ENCODE measurements around the gene NPLOC4. TPM values are rescaled to one million over a fixed set of nuclear protein-coding genes. Genes with fewer than 3 reads are reported as not detected.

The NPLOC4 gene
- total RNA-seq, 3 donors from 2014 or later: 56.0 to 69.0 (median 57.8) TPM

DNA sequence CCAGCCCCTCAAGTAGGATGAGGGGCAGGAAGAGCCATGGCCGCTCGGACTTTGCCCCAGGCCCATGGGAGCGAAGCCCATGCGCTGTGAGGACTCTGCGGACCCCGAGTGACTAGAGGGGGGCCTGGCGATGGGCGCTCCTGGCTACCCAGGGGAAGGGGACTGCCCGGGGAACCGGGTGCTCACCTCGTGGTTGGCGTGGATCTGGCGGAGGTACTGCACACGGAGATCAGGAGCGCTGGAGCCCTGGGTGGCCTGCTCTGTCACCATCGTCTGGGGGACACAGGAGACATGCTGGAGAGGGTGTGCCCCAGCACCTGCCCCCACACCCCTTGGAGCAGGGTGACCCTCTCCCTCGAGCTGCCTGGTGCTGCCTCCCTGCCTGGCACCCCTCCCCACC is 95.8 kb downstream of the NPLOC4 start:
- no peak overlapping the region for H3K4me3 ChIP-seq
- TF ChIP-seq POLR2A (IDR thresholded peaks at IDR 0.05): no peak
- no peak for TF ChIP-seq POLR2AphosphoS5 (IDR thresholded peaks at IDR 0.05)
- TF ChIP-seq, protein P1, sequence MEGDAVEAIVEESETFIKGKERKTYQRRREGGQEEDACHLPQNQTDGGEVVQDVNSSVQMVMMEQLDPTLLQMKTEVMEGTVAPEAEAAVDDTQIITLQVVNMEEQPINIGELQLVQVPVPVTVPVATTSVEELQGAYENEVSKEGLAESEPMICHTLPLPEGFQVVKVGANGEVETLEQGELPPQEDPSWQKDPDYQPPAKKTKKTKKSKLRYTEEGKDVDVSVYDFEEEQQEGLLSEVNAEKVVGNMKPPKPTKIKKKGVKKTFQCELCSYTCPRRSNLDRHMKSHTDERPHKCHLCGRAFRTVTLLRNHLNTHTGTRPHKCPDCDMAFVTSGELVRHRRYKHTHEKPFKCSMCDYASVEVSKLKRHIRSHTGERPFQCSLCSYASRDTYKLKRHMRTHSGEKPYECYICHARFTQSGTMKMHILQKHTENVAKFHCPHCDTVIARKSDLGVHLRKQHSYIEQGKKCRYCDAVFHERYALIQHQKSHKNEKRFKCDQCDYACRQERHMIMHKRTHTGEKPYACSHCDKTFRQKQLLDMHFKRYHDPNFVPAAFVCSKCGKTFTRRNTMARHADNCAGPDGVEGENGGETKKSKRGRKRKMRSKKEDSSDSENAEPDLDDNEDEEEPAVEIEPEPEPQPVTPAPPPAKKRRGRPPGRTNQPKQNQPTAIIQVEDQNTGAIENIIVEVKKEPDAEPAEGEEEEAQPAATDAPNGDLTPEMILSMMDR (IDR thresholded peaks at IDR 0.05): no peak
- no peak for DNase-seq (ENCODE audit: low spot score in 2 of 2)
- no peak overlapping the region for H3K27ac ChIP-seq
- H3K36me3 ChIP-seq: peaks cover 3% of the 10 kb centered on the region
- H3K4me1 ChIP-seq: no peaks in the 10 kb centered on the region
- peaks cover 0 to 8% of the 10 kb centered on the region in 2 donors for H3K27me3 ChIP-seq
- H3K9me3 ChIP-seq: no peaks in the 10 kb centered on the region
- intact Hi-C loops (cut with DNase I; ENCODE audit: low total_unique reads): no loop called here

DNA sequence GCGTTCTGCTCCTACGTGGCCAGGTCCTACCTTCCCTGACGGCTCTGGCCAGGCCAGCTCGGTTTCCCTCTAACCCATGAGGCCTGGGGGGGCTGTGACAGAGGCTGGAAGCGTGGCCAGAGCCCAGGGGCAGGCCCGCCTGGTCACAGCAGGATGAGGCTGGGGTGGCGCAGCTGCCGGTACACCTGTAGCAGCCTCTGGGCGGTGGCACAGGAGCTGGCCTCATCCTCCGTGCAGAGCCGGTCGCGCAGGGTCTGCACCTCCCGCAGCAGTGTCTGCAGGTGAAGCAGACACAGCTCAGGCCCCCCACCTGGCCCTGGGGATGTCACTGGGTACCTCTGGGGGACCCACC is 96.3 kb downstream of the NPLOC4 start:
- Histone ChIP-seq H3K27ac (no peak overlapping the region), H3K9me3 (no peaks in the 10 kb centered on the region), H3K36me3 (no peaks in the 10 kb centered on the region), H3K27me3 (peaks cover 0 to 11% of the 10 kb centered on the region in 2 donors), H3K4me3 (no peak overlapping the region), H3K4me1 (no peaks in the 10 kb centered on the region)
- DNase-seq (ENCODE audit: low spot score in 2 of 2): no peak
- intact Hi-C loops (cut with DNase I; ENCODE audit: low total_unique reads): no loop called here
- TF ChIP-seq POLR2AphosphoS5 (IDR thresholded peaks at IDR 0.05) (no peak), POLR2A (IDR thresholded peaks at IDR 0.05) (no peak)
- TF ChIP-seq, protein P1 (IDR thresholded peaks at IDR 0.05): no peak

DNA sequence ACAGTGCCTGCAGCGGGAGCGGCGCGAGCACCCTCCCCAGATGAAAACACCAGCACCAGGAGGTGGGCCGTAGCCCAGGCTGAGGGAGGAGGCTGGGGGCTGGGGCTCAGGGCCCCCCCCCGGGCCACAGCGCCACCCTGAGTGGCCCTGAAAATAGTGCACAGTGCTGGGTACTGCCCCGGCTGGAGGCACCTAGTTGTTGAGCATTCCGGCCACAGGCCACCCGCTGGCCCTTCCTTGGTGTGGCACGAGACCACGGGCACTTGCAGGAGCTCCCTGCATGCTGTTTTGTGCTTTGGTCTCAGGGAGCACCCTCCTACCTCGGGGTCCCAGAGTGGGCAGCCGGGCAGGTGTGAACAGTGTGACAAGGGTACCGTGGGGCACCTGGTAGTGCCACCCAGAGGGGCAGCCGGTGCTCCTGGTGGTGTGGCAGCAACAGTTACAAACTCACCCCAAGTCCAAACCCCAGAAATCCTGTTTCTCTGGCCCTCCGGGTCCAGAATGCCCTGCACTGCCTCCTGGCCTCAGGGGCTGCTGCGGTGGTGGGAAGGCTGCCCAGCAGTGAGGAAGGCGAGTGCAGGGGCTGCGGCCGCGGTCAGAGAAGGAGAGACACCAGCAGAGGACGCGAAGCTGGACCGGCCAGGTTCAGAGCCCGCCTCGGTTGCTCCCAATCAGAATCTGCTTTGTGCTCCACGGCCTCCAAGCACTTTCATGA is 96.8 kb downstream of the NPLOC4 start:
- no peak overlapping the region for H3K4me3 ChIP-seq
- no peak for TF ChIP-seq POLR2A (IDR thresholded peaks at IDR 0.05)
- TF ChIP-seq, protein P1 (IDR thresholded peaks at IDR 0.05): no peak
- no peak for TF ChIP-seq POLR2AphosphoS5 (IDR thresholded peaks at IDR 0.05)
- DNase-seq (ENCODE audit: low spot score in 2 of 2): no peak
- H3K9me3 ChIP-seq: no peaks in the 10 kb centered on the region
- no peaks in the 10 kb centered on the region for H3K36me3 ChIP-seq
- H3K4me1 ChIP-seq: no peaks in the 10 kb centered on the region
- peaks cover 0 to 11% of the 10 kb centered on the region in 2 donors for H3K27me3 ChIP-seq
- H3K27ac ChIP-seq: no peak overlapping the region
- intact Hi-C loops (cut with DNase I; ENCODE audit: low total_unique reads): no loop called here

DNA sequence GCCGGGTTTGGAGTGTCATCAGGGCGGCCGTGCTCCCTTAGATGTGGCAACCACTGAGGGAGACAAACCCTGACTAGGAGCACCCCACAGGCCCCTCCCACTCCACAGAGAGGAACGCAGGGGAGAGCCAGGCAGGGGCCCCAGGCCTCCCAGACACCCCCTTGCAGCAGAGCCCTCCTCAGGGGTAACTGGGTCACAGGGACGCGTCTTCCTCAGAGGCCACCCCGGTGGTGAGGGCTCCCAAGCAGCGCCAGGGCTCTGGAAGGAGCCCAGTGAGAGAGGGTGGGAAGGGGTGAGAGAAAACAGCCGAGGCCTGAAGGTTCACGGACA is 97.4 kb downstream of the NPLOC4 start:
- no peaks in the 10 kb centered on the region for H3K9me3 ChIP-seq
- no peaks in the 10 kb centered on the region for H3K36me3 ChIP-seq
- H3K4me3 ChIP-seq: no peak overlapping the region
- TF ChIP-seq, protein P1 (IDR thresholded peaks at IDR 0.05): no peak
- no peak for TF ChIP-seq POLR2A (IDR thresholded peaks at IDR 0.05)
- H3K4me1 ChIP-seq: no peaks in the 10 kb centered on the region
- H3K27ac ChIP-seq: no peak overlapping the region
- intact Hi-C loops (cut with DNase I; ENCODE audit: low total_unique reads): no loop called here
- DNase-seq (ENCODE audit: low spot score in 2 of 2): no peak
- peaks cover 0 to 11% of the 10 kb centered on the region in 2 donors for H3K27me3 ChIP-seq

DNA sequence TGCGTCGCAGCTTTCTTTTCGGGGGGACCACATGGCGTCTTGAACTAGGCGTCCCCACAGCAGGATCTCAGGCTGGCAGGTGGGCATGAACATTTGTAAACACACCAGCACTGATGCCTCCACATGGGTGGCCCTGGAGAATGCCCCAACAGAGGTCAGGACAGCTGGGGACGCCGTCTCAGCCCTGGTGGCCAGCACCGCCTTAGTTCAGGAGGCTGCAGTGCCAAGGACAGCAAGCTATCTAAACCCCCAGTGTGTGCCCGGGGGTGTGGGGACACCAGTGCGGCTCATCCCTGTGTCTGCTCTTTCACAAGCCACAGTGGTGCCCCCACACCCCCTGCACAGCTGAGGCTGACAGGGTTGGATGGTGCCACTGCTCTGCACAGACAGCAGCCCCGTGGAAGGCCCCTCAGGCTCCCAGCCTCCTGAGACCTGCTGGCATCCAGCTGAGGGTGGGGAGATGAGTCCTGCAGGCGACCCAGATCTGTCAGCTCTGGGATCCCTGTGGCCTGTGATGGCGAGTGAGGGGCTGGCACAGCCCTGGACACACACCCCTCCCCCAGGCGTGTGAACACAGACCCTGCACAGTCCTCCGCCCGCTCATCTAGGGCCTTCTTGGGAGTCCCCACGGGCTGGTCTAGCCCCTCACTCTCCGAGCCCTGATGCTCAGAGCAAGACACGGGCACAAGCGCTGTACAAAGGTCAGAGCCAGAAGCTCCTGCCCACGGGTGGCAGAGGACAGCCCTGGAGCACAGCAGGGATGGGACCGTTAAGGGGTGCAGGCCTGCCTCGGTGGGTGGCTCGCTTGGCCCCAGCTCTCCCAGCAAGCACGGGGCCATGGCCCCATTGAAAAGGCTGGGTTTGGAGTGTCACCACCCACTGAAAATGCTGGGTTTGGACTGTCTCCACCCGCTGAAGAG is 98.0 kb downstream of the NPLOC4 start:
- intact Hi-C loops (cut with DNase I; ENCODE audit: low total_unique reads): no loop called here
- no peaks in the 10 kb centered on the region for H3K4me1 ChIP-seq
- DNase-seq (ENCODE audit: low spot score in 2 of 2): no peak
- no peaks in the 10 kb centered on the region for H3K9me3 ChIP-seq
- H3K4me3 ChIP-seq: no peak overlapping the region
- no peak overlapping the region for H3K27ac ChIP-seq
- TF ChIP-seq, protein P1 (IDR thresholded peaks at IDR 0.05): no peak
- no peak for TF ChIP-seq POLR2AphosphoS5 (IDR thresholded peaks at IDR 0.05)
- peaks cover 0 to 11% of the 10 kb centered on the region in 2 donors for H3K27me3 ChIP-seq
- no peaks in the 10 kb centered on the region for H3K36me3 ChIP-seq
